HG03439 (cell line): ENCODE data around the gene TTLL5.

Experiments used
- ATAC-seq: cut with Tn5 transposase; IDR thresholded peaks from one replicate; pipeline ENCODE4 v1.9.1; 2021; ENCODE audit warnings: mild to moderate bottlenecking, moderate library complexity; ENCODE audit not compliant: unreplicated experiment

Gene TTLL5, protein sequence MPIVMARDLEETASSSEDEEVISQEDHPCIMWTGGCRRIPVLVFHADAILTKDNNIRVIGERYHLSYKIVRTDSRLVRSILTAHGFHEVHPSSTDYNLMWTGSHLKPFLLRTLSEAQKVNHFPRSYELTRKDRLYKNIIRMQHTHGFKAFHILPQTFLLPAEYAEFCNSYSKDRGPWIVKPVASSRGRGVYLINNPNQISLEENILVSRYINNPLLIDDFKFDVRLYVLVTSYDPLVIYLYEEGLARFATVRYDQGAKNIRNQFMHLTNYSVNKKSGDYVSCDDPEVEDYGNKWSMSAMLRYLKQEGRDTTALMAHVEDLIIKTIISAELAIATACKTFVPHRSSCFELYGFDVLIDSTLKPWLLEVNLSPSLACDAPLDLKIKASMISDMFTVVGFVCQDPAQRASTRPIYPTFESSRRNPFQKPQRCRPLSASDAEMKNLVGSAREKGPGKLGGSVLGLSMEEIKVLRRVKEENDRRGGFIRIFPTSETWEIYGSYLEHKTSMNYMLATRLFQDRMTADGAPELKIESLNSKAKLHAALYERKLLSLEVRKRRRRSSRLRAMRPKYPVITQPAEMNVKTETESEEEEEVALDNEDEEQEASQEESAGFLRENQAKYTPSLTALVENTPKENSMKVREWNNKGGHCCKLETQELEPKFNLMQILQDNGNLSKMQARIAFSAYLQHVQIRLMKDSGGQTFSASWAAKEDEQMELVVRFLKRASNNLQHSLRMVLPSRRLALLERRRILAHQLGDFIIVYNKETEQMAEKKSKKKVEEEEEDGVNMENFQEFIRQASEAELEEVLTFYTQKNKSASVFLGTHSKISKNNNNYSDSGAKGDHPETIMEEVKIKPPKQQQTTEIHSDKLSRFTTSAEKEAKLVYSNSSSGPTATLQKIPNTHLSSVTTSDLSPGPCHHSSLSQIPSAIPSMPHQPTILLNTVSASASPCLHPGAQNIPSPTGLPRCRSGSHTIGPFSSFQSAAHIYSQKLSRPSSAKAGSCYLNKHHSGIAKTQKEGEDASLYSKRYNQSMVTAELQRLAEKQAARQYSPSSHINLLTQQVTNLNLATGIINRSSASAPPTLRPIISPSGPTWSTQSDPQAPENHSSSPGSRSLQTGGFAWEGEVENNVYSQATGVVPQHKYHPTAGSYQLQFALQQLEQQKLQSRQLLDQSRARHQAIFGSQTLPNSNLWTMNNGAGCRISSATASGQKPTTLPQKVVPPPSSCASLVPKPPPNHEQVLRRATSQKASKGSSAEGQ (N-terminal part only)

DNA sequence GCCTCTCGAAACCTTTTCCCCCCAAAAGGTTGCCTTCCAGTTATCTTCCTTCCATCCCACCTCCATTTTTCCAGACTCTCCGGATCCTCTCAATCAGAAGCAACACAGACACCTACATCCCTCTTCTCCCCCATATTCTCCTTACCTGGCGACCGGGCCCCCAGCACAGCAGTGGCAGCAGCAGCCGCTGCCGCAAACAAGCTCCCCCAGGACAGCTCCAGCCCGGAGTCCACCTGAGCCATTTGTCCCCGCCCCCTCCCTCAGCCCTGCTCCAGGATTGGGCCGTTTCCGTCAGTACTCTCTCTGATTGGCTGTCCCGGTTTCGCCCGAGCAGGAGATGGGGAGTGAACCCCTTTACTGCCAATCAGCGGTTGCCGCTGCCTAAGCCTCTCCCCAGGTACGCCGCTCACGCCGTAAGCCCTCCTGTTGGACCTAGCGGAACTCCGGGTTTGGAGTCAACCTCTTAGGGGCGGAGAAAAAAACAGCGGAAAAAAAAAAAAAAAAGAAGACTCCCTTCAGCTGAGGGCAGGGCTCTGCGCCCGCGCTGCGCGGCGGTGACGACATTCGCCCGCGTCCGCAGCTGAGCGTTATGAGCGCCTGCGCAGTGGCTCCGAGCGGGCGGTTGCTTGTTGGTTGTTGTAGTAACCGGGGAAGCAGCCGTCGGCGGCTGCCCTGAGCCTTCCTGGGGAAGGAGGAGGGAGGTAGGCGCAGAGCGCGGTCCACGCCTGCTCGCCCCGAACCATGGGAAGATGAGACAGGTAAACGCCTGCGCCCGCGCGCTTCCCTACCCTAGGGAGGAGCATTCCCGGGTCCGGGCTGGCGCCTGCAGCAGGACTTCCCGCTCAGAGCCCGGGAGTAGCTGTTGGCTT lies at the start of gene TTLL5, which contains the start of gene ERG28:
Gene TTLL5, plus strand, starts transcription at position 617 of the 869 bp plus-strand sequence. CDS start 1,904 bp downstream, outside the sequence.
Gene ERG28, minus strand, starts transcription at position 247 of the 869 bp plus-strand sequence. CDS start 3,374 bp downstream, outside the sequence.
- peak; percentile 95 for ATAC-seq

DNA sequence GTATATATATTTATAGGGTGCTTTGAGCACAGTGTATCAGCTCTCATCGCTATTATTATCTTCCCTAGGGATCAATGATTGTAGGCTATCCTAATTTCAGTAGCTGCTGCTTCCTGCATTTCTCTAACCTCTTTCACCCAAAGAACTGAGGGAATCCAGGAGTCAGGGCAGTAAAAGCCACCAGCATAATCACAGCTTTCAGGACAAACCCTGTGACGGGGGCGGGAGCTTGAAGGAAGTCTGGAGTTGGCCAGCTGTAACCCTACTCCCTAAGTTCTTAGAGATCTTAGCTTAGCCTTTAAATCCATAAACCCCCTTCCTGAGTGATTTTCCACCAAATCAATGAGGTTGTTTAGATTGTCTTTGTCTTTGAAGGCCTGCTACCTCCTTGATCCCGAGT lies 48.9 kb upstream of the TTLL5 start:
- no peak for ATAC-seq

GRCh38 chr14:75614179-75614578 lies 46.9 kb upstream of the TTLL5 start:
- ATAC-seq: no peak

DNA sequence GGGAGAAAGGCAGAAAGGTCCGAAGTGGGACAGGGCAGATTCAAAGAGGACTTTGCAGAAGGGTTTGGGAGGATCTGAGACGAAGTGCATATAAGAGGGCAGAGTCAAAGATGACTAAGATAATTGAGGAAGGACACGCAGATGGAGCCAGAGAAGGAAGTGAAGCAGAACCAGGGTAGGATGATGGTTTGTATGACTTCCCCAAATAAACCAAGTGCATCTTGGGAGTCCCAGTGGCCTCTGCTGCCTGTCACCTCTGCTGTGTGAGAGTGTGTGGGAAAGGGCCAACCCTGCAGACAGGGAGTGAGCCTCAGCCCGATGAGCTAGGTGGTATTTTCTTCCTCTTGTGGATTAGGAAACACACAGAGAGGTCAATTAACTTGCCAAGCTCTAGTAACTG lies 45.8 kb upstream of the TTLL5 start:
- ATAC-seq: no peak

DNA sequence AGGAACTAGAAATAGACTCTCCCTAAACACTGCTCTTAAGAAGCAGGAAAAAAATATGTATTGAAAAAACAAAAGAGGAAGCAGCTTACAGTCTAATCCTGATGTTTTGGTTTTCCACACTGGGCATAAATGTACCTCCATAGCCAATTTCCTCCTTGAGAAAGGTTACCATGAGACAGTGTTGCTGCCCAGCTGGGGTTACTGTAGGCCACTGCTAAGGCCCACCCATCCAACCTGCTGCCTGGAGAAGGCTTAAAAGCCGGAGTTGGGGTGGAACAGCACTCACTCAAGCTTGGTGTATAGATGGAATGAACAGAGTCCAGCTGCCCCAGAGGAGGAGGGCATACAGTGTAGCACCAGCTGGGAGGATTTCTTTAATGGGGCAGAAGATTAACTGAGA lies 41.5 kb upstream of the TTLL5 start:
- no peak for ATAC-seq

DNA sequence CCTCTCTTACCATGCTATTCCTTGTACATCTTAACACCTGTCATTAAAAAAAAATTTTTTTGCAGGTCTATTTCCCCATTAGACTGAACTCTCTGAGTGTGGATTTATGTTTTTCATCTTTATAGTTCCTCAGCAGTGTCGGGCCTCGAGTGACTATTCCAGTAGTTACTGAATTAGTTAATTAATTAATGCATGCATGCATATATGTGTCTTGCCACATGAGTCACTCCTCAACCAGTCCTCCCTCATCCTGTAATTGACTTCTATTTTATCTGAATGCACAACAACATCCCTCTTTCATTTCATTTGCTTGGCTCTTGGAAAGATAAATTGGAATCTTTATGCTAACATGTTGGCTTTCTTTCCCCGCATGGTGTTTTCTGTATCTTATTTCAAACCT lies 36.0 kb upstream of the TTLL5 start:
- no peak for ATAC-seq

- ATAC-seq: no peak
These were observed 34.6 kb upstream of the TTLL5 start for GRCh38 chr14:75626396-75626795.

DNA sequence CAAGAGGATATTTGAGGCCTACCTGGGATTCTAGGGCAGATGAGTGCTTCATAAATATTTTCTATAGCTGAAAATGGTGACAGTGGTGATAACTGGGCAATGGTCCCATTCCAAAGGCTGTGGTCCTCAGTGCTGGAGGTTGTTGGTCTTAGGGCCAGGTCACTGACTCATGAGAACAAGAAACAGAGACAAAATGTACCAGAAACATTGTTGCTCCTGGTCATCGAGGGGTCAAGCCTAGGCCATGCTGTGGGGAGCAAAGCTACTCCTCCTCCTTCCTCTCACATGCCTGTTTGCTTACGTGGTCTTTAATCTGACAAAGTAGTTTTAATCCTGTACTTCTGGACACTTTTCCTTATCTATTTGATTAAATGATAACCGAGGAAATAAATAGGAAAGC lies 34.2 kb upstream of the TTLL5 start:
- ATAC-seq: no peak

DNA sequence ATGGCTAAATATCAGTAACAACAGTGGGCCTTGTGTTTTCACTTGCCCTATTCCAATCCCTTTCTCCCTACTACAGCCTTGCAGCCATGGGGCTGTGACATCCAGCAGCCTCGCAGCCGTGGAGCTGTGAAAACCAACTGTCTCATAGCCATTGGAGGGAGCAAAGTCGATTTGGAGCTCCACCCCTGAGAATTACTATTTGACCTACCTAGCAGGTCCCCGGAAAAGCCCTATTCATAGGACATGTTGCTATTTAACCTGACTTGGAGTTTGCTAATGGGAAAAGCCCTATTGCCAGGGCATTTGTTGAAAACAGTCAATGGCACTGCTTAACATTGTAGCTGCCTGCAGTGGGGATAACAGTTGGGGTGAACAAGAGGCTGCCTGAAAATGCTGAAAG lies 33.6 kb upstream of the TTLL5 start:
- ATAC-seq: no peak

GRCh38 chr14:75628816-75629215 lies 32.2 kb upstream of the TTLL5 start:
- ATAC-seq: no peak

DNA sequence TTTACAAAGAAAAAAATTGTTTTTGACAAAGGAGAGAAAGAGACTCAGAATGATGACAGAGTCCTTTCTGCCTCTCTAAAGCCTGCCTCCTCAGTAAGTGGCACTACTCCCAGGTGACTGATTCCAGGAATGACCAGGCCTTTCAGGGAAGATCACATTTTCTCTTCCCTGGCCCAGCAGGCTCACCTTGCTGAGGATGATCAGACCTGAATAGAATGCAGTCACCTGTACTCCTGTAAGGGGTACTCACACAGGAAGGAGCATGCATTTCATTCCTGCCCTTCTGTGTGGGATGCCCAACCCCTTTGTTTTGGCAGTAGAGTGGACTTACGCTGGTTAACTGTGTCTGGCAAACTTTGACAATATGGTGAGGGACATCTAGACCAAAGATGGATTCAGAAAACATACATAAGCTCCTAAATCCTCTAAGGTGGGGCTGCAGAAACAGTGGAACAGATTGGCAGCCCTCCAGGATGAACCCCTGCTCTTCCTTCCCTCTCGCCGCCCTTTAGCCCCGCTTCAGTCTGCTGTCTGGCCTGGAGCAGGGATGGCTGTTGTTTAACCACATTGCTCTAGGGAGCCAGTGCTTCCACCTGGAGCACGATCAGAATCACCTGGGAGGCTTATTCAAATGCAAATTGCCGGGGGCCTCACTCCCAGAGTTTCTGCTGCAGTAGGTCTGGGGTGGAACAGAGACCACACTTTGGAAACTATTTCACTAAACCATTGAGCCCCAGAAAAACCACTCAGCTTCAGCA lies 30.2 kb upstream of the TTLL5 start:
- ATAC-seq: no peak

DNA sequence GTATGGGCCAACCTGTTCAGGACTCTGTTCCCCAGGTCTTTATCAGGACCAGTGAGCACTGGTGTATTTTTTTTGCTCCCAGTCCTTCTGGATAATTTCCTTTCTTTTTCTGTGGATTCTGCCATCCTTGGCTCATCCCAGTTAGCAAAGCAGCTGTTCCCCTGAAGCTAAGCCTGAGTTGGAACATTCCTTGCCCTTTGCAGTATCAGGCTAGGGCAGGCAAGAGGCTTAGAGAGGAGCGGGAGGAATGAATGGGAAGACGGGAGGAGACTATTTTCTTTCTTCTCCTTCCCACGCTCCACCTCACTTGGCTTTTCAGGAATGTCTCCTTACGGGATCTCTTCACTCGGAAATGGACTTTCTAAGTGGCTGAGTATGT lies 29.6 kb upstream of the TTLL5 start:
- no peak for ATAC-seq

GRCh38 chr14:75634848-75635247 lies 26.2 kb upstream of the TTLL5 start:
- ATAC-seq: no peak

DNA sequence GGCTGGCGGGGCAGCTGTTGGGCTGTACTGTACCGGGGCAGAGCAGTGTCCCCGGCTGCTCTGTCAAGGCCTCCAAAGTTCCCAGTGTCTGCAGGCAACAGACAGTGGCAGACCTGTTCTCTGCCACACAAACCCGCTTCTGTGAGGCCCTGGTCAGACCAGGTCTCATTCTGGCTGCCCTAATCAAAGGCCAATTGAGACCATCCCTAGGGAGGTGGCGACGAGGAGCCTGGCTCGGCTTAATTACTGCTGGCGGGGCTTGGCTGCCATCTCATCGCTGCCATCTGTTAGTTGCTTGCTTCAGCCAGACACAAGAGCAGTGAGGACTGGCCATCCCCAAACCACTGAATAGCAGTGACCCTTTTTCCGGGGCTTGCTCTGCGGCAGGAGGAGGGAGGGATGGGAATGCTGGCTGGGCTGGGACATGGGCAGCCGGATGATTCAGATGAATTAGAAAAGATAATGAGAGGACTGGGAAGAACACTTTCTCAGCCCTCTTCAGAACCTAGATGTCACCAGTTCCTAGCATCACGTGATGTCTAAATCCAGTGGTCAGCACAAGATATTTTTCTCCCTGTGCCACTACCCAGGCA lies 24.9 kb upstream of the TTLL5 start:
- ATAC-seq: no peak

GRCh38 chr14:75640876-75641275 lies 20.2 kb upstream of the TTLL5 start:
- ATAC-seq: no peak

GRCh38 chr14:75643985-75644384 lies 17.1 kb upstream of the TTLL5 start:
- no peak for ATAC-seq

GRCh38 chr14:75645056-75645455 lies 16.0 kb upstream of the TTLL5 start:
- no peak for ATAC-seq

GRCh38 chr14:75646762-75647161 lies 14.3 kb upstream of the TTLL5 start:
- ATAC-seq: no peak

- ATAC-seq: no peak
These were observed 13.4 kb upstream of the TTLL5 start for GRCh38 chr14:75647640-75648039.
